Measurements from ENCODE around the gene CDH26. TPM values are rescaled to one million over a fixed set of nuclear protein-coding genes. Genes with fewer than 3 reads are reported as not detected.

CDH26 gene
- polyA plus RNA-seq, 1 donor (not counting 4 experiments of a cell fraction or from before 2014, with no cell fraction given), result 1.1 TPM

DNA sequence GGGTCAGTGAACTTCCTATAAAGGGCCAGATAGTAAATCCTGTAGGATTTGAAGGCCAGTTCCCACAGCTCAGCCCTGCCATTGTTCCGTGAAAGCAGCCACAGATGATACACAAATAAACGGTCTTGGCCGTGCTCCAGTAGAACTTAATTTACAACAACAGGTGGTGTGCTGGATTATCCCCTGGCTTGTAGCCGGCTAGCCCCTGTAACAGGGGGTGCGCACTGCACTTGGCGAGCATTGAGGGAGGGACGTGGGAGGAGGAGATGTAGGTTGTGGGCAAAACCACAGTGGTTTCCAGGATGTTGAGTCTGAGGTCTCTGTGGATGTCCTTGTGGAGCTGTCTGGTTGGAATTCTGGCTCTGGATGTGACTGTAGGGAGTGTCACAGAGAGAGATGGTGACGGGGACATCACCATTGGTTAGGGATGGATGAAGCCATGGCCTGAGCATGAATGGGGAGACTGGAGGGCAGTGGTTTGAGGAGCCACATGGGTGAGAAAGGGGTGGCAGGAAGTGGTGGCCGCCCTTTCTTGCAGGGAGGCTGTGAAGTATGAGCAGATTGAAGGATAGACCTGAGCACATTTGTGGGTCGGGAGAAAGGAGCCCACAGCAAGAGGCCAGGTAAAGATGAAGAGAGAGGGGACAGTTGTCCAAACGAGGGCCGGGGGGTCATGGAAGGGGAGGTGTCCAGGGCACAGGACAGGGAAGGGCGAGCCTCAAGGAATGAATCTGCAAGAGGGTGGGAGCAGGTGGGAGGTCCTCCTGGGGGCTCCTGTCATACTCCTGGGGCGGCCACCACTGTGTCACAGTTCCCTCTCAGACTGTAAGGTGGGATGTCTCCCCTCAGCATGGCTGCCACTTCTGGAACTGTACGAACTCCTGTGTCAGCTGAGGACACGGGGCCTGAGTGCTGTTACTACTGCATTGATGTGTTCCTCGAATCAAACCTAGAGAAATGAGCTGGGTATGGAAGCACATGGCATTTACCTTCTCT is 53.6 kb downstream of the CDH26 start:
- no peaks in the 10 kb centered on the region for H3K9me3 ChIP-seq (ENCODE audit: control insufficient read depth, low read depth, low read length)
- no peak overlapping the region for H3K9ac ChIP-seq (ENCODE audit: control insufficient read depth, extremely low read depth, insufficient read depth, low read length)
- H3K36me3 ChIP-seq (ENCODE audit: control insufficient read depth in 2 of 2, extremely low read depth in 1 of 2, insufficient read depth in 2 of 2, low read length in 2 of 2), result no peaks in the 10 kb centered on the region
- H2AFZ ChIP-seq (ENCODE audit: control insufficient read depth, low read length), result no peak overlapping the region
- no peak for FAIRE-seq
- H3K4me1 ChIP-seq (ENCODE audit: control insufficient read depth, extremely low read depth, insufficient read depth, low read length), result peaks cover 15% of the 10 kb centered on the region
- H3K9me1 ChIP-seq (ENCODE audit: control insufficient read depth, extremely low read depth, insufficient read depth, low read length), result no peaks in the 10 kb centered on the region
- TF ChIP-seq, protein P1, sequence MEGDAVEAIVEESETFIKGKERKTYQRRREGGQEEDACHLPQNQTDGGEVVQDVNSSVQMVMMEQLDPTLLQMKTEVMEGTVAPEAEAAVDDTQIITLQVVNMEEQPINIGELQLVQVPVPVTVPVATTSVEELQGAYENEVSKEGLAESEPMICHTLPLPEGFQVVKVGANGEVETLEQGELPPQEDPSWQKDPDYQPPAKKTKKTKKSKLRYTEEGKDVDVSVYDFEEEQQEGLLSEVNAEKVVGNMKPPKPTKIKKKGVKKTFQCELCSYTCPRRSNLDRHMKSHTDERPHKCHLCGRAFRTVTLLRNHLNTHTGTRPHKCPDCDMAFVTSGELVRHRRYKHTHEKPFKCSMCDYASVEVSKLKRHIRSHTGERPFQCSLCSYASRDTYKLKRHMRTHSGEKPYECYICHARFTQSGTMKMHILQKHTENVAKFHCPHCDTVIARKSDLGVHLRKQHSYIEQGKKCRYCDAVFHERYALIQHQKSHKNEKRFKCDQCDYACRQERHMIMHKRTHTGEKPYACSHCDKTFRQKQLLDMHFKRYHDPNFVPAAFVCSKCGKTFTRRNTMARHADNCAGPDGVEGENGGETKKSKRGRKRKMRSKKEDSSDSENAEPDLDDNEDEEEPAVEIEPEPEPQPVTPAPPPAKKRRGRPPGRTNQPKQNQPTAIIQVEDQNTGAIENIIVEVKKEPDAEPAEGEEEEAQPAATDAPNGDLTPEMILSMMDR (optimal IDR thresholded peaks at IDR 0.05 in 1 of 3, IDR thresholded peaks at IDR 0.05 in 1 of 3, conservative IDR thresholded peaks at IDR 0.05 in 1 of 3; ENCODE audit: extremely low read depth in 1 of 3, insufficient read depth in 2 of 3, low read length in 3 of 3), result no peak
- no peak for TF ChIP-seq EZH2 (IDR thresholded peaks at IDR 0.05; ENCODE audit: low read length)
- no peaks in the 10 kb centered on the region for H4K20me1 ChIP-seq (ENCODE audit: control insufficient read depth, extremely low read depth, insufficient read depth, low read length)
- H3K27ac ChIP-seq (ENCODE audit: control insufficient read depth, insufficient read depth, low read length), result no peak overlapping the region
- DNase-seq (ENCODE audit: low read depth, low spot score), result no peak
- no peak overlapping the region for H3K4me3 ChIP-seq (ENCODE audit: control insufficient read depth in 2 of 3, extremely low read depth in 1 of 3, insufficient read depth in 2 of 3, low read depth in 1 of 3, low read length in 3 of 3)
- no peaks in the 10 kb centered on the region for H3K27me3 ChIP-seq (ENCODE audit: control insufficient read depth, extremely low read depth, insufficient read depth, low read length)
- no peaks in the 10 kb centered on the region for H3K79me2 ChIP-seq (ENCODE audit: control insufficient read depth, insufficient read depth, low read length)
- dilution Hi-C loops (cut with MboI; ENCODE audit: extremely low pct_ligation_motif_present, low sequenced_read_pairs), result no loop called here
- no peak overlapping the region for H3K4me2 ChIP-seq (ENCODE audit: control insufficient read depth, extremely low read depth, insufficient read depth, low read depth, low read length)

DNA sequence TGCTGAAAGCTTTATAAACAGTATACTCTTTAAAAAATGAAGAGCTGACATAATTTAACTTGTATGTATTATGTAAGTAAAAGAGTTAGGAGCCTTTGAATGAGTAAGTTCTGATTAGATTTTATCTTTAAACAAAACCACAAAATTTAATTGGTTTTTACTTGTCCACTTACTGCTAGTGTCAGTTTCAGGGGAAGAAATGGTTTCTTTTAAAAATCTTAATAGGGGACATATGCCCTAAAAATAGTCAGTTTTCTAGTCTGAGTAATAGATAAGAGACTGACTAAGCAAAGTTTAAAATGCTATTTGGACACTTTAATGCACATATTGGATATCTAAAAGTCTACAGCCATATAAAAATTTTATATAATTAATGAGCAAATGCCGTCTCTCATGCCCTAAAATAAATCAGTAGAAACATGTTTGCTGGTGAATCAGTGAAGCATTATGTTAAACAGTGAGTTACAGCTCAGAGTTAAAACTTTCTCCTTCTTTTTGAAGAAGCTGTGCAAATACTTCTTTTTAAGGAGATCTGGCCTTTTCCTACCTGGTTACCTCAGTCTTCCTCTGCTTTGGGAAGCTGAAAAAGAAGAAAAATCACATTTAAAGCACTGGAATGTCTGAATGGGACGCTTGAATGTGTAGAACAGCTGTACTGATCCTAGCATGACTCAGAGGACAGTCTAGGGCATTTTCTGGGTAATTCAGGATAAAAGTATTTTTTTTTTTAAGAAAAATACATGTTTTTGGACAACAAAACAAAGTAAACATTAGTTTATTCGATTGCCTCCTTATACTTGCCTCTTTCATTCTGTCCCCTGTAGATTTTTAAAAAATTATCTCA is 55.3 kb downstream of the CDH26 start:
- dilution Hi-C loops (cut with MboI; ENCODE audit: extremely low pct_ligation_motif_present, low sequenced_read_pairs), result no loop called here
- TF ChIP-seq EZH2 (IDR thresholded peaks at IDR 0.05; ENCODE audit: low read length), result no peak
- TF ChIP-seq, protein P1 (optimal IDR thresholded peaks at IDR 0.05 in 1 of 3, IDR thresholded peaks at IDR 0.05 in 1 of 3, conservative IDR thresholded peaks at IDR 0.05 in 1 of 3; ENCODE audit: extremely low read depth in 1 of 3, insufficient read depth in 2 of 3, low read length in 3 of 3), result no peak
- Histone ChIP-seq H3K4me1 (ENCODE audit: control insufficient read depth, extremely low read depth, insufficient read depth, low read length) (peaks cover 15% of the 10 kb centered on the region), H3K4me2 (ENCODE audit: control insufficient read depth, extremely low read depth, insufficient read depth, low read depth, low read length) (peak overlapping the region; percentile 49), H3K79me2 (ENCODE audit: control insufficient read depth, insufficient read depth, low read length) (no peaks in the 10 kb centered on the region), H3K4me3 (ENCODE audit: control insufficient read depth in 2 of 3, extremely low read depth in 1 of 3, insufficient read depth in 2 of 3, low read depth in 1 of 3, low read length in 3 of 3) (peak overlapping the region in 2 of 3 experiments; percentile 19 to 30), H3K9ac (ENCODE audit: control insufficient read depth, extremely low read depth, insufficient read depth, low read length) (peak overlapping the region; percentile 18), H4K20me1 (ENCODE audit: control insufficient read depth, extremely low read depth, insufficient read depth, low read length) (no peaks in the 10 kb centered on the region), H2AFZ (ENCODE audit: control insufficient read depth, low read length) (peak overlapping the region; percentile 70), H3K27me3 (ENCODE audit: control insufficient read depth, extremely low read depth, insufficient read depth, low read length) (no peaks in the 10 kb centered on the region), H3K9me1 (ENCODE audit: control insufficient read depth, extremely low read depth, insufficient read depth, low read length) (no peaks in the 10 kb centered on the region), H3K9me3 (ENCODE audit: control insufficient read depth, low read depth, low read length) (no peaks in the 10 kb centered on the region), H3K27ac (ENCODE audit: control insufficient read depth, insufficient read depth, low read length) (peak overlapping the region; percentile 53), H3K36me3 (ENCODE audit: control insufficient read depth in 2 of 2, extremely low read depth in 1 of 2, insufficient read depth in 2 of 2, low read length in 2 of 2) (no peaks in the 10 kb centered on the region)
- DNase-seq (ENCODE audit: low read depth, low spot score) (no peak), FAIRE-seq (peak; percentile 75)

Data from keratinocyte (primary cell).